Forelimb muscle (tissue), 1 donor: Measurements from ENCODE around the gene DCTPP1. TPM values are rescaled to one million over a fixed set of nuclear protein-coding genes. Genes with fewer than 3 reads are reported as not detected.
A peak's percentile ranks its signal among the peaks of the same experiment; 100 is the strongest.
"Not testable (repeated sequence)": the region's sequence is repeated elsewhere in the genome, so short reads cannot be mapped to it uniquely, and the experiment has no call there.

Experiments
- DNase-seq: peaks from one replicate; pipeline ENCODE4 v3.0.0-alpha.2; 2013; ENCODE audit warnings: low read depth
- polyA plus RNA-seq: library from polyadenylated mRNA; unstranded; fragments of 120-200 nt; gene quantifications from one replicate; pipeline ENCODE4 v1.2.1, GENCODE V29; 2013; ENCODE audit not compliant: insufficient read length

DCTPP1 gene
- polyA plus RNA-seq = 23.6 TPM

GRCh38 chr16:30429678-30430427, at the start of gene DCTPP1:
TSS of gene DCTPP1 (minus strand) at chr16:30430030. CDS start at chr16:30429980, 50 bp downstream.
- DNase-seq = peak; percentile 98

GRCh38 chr16:30478766-30479478, 49.1 kb upstream of the DCTPP1 start:
- DNase-seq = no peak

GRCh38 chr16:30477773-30478172, 47.9 kb upstream of the DCTPP1 start:
- DNase-seq = not testable (repeated sequence)

GRCh38 chr16:30476991-30477390, 47.2 kb upstream of the DCTPP1 start:
- DNase-seq = no peak

GRCh38 chr16:30474684-30475083, 44.9 kb upstream of the DCTPP1 start:
- DNase-seq = no peak

GRCh38 chr16:30474074-30474452, 44.2 kb upstream of the DCTPP1 start:
- DNase-seq = no peak

DNA sequence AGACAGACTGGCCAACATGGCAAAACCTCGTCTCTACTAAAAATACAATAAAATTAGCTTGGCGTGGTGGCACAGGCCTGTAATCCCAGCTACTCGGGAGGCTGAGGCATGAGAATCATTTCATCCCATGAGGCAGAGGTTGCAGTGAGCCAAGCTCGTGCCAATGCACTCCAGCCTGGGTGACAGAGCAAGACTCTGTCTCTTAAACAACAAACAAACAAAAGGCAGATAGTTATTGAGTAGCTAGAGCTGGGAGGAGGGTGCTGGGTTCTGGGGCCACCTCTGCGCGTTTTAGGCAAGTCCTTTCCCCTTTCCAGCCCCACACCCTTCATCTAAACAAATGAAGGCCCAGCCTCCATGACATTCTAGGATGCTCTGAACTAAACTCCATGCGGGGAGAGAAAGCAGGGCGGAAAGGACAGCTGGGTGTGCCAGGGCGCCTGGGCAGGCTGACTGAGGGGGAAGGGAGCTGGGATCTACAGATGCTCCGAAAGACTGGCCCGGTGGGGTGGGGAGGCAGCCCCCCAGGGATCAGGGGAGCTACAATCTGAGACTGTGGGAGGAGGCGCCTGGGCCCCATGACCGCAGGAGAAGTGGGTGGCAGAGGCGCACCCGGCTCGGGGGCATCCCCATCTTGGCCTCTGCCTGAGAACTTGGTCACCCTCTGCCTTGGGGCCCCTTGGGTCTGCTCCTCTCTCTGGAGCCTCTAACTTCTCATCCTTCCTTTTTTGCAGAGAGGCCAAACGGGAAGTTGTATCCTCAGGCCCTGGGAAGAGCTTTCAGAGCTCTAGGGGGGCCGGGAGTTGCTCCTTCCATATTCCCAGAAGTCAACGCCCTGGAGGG, 43.6 kb upstream of the DCTPP1 start:
- DNase-seq = no peak

DNA sequence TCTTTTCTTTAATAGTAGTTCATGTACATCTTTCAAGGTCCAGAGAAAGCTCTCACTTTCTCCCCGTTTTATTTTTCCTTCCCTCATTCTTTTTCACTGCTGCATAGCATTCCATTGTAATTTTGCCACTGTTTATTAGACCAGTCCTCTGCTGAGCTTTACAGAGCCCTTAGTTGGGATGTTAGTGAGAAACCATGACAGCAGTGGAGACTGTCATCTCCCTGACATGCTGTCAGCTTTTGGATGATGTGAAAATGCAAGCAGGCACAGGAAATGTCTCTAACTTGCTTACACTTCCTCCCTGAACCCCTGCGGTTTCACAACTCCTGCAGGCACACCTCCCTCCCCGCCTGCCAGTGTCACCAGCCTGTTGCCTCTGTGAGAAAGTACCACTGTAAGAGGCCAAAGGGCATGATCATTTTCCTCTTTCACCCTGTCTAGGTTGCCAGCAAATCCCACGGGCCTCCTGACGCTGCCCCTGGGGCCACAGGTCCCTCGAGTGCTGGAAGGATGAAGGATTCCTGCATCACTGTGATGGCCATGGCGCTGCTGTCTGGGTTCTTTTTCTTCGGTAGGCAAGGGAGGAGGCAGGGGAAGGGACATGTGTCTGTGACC, 42.6 kb upstream of the DCTPP1 start, which contains the start of gene ITGAL:
TSS of gene ITGAL (plus strand) at position 415 of the 615 bp plus-strand sequence. CDS start at position 511, 96 bp downstream.
- DNase-seq = peak; percentile 22

DNA sequence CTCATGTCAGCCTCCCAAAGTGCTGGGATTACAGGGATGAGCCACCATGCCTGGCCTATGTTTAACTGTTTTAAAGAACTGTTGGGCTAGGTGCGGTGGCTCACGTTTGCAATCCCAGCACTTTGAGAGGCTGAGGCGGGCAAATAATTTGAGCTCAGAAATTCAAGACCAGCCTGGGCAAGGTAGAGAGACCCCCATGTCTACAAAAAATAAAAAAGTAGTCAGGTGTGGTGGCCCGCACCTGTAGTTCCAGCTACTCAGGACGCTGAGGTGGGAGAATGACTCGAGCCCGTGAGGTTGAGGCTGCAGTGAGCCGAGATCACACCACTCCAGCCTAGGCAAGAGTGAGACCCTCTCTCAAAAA, 40.8 kb upstream of the DCTPP1 start:
- no peak for DNase-seq

- DNase-seq = no peak
Observed at GRCh38 chr16:30470170-30470512, 40.3 kb upstream of the DCTPP1 start.

DNA sequence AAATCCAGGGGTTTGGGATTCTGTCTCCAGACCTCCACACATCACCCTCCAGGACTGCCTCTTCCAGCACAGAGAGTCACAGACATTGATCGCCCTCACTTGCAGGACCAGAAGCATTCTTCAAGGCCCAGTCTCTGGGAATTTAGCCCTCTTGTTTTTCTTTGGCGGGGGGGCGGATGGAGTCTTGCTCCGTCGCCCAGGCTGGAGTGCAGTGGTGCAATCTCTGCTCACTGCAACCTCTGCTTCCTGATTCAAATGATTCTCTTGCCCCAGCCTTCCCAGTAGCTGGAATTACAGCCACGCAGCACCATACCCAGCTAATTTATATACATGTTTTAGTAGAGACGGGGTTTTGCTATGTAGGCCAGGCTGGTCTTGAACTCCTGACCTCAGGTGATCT, 34.2 kb upstream of the DCTPP1 start:
- DNase-seq = no peak

DNA sequence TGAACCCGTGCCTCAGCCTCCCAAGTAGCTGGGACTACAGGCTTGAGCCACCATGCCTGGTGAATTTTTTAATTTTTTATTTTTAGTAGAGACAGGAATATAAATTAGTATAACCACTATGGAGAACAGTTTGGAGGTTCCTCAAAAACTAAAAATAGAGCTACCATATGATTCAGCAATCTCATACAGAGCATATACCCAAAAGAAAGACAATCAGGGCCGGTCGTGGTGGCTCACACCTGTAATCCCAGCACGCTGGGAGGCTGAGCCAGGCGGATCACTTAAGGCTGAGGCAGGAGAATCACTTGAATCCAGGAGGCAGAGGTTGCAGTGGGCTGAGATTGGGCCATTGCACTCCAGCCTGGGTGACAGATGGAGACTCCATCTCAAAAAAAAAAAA, 31.6 kb upstream of the DCTPP1 start:
- not testable (repeated sequence) for DNase-seq

DNA sequence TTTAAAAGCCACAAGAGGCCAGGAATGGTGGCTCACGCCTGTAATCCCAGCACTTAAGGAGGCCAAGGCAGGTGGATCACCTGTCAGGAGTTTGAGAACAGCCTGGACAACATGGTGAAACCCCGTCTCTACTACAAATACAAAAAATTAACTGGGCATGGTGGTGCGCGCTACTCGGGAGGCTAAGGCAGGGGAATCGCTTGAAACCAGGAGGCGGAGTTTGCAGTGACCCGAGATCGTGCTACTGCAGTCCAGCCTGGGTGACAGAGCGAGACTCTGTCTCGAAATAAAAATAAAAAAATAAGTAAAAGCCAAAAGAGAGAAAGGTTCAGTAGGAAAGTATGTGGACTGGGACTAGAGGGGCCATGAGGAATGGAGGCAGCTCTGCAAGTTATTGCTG, 29.6 kb upstream of the DCTPP1 start:
- DNase-seq = no peak

DNA sequence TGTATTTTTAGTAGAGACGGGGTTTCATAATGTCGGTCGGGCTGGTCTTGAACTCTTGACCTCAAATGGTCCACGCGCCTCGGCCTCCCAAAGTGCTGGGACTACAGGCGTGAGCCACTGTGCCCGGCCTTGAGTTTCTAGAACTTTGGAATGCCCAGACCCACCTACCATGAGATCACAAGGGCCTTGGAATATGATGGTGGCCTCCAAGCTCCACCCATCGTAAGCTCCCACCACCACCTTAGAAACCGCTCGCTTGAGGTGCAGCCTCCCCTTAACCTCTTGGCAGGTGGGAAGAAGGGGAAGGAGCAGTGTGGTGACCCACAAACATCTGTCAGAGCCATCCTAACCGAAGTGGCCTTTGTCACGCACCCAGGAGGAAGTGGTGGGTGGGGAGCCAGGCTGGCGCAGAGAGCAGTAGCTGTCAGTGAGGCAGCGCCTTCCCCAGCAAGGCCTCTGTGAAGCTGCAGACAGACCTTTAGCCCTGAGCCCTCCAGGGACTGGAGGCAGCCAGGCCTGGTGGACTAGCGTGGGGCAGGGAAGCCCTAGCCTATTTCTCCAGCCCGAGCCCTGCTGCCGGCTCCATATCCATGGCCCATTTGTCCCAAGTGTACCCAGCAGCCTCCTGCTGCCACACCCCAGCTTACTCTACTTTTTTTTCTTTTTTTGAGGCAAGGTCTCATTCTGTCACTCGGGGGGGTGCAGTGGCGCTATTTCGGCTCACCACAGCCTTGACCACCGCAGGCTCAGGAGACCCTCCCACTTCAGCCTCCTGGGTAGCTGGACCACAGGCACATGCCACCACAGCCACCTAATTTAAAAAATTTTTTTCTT, 28.9 kb upstream of the DCTPP1 start:
- no peak for DNase-seq

DNA sequence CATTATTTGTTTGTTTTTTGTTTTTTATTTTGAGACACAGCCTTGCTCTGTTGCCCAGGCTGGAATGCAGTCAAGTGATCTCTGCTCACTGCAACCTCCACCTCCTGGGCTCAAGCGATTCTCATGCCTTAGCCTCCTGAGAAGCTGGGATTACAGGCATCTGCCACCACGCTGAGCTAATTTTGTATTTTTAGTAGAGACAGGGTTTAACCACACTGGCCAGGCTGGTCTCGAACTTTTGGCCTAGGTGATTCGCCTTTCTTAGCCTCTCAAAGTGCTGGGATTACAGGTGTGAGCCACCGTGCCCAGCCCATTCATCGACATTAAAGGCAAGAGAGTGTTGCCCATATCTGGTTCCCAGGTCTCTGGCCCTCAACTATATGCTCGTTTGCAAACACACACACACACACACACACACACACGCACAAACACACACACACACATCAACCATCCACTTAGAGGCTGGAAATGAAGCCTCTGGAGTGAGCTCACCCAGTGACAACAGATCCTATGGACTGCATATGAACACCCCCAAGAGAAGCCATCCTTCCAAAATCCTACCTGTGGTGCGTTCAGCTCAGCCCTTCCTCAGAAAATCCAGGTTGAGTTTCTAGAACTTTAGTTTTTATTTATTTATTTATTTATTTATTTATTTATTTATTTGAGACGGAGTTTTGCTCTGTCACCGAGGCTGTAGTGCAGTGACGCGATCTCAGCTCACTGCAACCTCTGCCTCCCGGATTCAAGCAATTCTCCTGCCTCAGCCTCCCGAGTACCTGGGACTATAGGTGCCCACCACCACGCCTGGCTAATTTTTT, 28.1 kb upstream of the DCTPP1 start:
- no peak for DNase-seq

DNA sequence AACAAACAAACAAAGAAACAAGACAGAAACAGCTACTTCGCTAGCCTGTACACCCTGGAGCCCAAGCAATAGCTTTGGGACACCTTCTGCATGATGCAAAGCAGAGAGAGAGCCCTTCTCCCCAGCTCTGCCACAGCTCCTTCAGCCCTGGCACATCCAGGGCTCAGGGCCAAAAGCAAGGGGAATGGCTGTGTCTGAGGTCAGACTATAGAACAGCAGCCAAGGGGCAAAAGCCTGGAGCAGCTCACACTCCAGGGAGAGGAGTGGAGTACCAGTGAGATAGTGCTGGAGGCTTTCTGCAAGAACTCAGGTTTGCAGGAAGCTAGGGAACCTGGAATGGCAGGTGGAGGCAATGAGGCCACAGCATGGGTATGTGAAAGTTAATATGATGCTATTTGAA, 27.4 kb upstream of the DCTPP1 start:
- no peak for DNase-seq

- no peak for DNase-seq
Observed at GRCh38 chr16:30456302-30456701, 26.5 kb upstream of the DCTPP1 start.

DNA sequence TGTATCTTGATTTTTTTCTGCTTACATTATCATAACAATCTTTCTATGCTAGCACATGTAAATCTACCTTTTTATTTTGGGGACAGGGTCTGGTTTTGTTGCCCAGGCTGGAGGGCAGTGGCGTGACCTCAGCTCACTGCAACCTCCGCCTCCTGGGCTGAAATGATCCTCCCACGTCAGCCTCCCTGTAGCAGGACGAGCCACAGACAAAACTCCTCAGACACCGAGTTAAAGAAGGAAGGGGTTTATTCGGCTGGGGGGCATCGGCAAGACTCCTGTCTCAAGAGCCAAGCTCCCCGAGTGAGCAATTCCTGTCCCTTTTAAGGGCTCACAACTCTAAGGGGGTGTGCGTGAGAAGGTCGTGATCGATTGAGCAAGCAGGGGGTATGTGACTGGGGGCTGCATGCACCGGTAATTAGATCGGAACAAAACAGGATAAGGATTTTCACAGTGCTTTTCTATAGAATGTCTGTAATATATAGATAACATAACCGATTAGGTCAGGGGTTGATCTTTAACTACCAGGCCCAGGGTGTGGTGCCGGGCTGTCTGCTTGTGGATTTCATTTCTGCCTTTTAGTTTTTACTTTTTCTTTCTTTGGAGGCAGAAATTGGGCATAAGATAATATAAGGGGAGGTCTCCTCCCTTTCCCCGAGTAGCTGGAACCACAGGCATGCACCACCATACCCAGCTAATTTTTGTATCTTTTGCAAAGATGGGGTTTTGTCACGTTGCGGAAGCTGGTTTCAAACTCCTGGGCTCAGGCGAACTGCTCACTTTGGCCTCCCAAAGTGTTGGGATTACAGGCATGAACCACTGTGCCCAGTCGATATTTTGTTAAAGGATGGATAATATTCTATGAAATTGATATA, 23.1 kb upstream of the DCTPP1 start:
- not testable (repeated sequence) for DNase-seq

DNA sequence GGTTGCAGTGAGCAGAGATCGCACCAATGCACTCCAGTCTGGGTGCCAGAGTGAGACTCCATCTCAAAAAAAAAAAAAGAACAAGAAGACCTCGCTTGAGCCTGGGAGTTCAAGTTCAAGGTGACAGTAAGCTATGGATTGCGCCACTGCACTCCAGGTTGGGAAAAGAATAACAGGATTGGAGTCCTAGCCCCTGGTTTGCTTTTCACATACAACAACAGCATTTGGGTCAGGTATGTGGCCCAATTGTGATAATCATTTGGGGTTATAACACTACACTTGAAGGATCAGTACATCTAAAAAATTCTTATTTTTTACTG, 19.2 kb upstream of the DCTPP1 start:
- no peak for DNase-seq
